ENCODE data around the gene ENPP3. TPM values are rescaled to one million over a fixed set of nuclear protein-coding genes. Genes with fewer than 3 reads are reported as not detected.

ENPP3 gene
- total RNA-seq, 1 experiment from 2014 or later: not detected

- TF ChIP-seq NFATC4 (CRISPR knock-in tag; IDR thresholded peaks at IDR 0.05): no peak
Measured at GRCh38 chr6:131688286-131688685, 51.2 kb downstream of the ENPP3 start (continued).

GRCh38 chr6:131692031-131692430 lies 54.9 kb downstream of the ENPP3 start:
- H3K27ac Mint-ChIP-seq: no peak overlapping the region
- CTCF ChIA-PET: no interaction called here
- peaks cover 27% of the 10 kb centered on the region for H3K27me3 Mint-ChIP-seq (ENCODE audit: low read depth)
- POLR2A ChIA-PET: no interaction called here
- DNase-seq (ENCODE audit: low spot score) (no peak), ATAC-seq (no peak)
- H3K4me1 Mint-ChIP-seq: peaks cover 21% of the 10 kb centered on the region
- TF ChIP-seq, protein P1, sequence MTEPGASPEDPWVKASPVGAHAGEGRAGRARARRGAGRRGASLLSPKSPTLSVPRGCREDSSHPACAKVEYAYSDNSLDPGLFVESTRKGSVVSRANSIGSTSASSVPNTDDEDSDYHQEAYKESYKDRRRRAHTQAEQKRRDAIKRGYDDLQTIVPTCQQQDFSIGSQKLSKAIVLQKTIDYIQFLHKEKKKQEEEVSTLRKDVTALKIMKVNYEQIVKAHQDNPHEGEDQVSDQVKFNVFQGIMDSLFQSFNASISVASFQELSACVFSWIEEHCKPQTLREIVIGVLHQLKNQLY (CRISPR knock-in tag; IDR thresholded peaks at IDR 0.05): no peak
- TF ChIP-seq ESRRA (CRISPR knock-in tag; IDR thresholded peaks at IDR 0.05; ENCODE audit: borderline replicate concordance) (no peak), USF1 (CRISPR knock-in tag; IDR thresholded peaks at IDR 0.05) (no peak), OVOL2 (CRISPR knock-in tag; IDR thresholded peaks at IDR 0.05; ENCODE audit: borderline replicate concordance) (no peak), FOXP4 (CRISPR knock-in tag; IDR thresholded peaks at IDR 0.05) (no peak), HMGA2 (CRISPR knock-in tag; IDR thresholded peaks at IDR 0.05) (no peak), GTF2I (CRISPR knock-in tag; conservative IDR thresholded peaks at IDR 0.05) (no peak), ATF2 (CRISPR knock-in tag; IDR thresholded peaks at IDR 0.05; ENCODE audit: borderline replicate concordance, low read depth) (no peak), ZNF423 (CRISPR knock-in tag; IDR thresholded peaks at IDR 0.05) (no peak), ZBTB21 (CRISPR knock-in tag; IDR thresholded peaks at IDR 0.05; ENCODE audit: borderline replicate concordance) (no peak), GABPB1 (CRISPR knock-in tag; IDR thresholded peaks at IDR 0.05) (no peak), PREB (CRISPR knock-in tag; IDR thresholded peaks at IDR 0.05; ENCODE audit: borderline replicate concordance) (no peak)
- TF ChIP-seq, protein P2, sequence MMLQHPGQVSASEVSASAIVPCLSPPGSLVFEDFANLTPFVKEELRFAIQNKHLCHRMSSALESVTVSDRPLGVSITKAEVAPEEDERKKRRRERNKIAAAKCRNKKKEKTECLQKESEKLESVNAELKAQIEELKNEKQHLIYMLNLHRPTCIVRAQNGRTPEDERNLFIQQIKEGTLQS (CRISPR knock-in tag; conservative IDR thresholded peaks at IDR 0.05): no peak
- TF ChIP-seq, protein P3, sequence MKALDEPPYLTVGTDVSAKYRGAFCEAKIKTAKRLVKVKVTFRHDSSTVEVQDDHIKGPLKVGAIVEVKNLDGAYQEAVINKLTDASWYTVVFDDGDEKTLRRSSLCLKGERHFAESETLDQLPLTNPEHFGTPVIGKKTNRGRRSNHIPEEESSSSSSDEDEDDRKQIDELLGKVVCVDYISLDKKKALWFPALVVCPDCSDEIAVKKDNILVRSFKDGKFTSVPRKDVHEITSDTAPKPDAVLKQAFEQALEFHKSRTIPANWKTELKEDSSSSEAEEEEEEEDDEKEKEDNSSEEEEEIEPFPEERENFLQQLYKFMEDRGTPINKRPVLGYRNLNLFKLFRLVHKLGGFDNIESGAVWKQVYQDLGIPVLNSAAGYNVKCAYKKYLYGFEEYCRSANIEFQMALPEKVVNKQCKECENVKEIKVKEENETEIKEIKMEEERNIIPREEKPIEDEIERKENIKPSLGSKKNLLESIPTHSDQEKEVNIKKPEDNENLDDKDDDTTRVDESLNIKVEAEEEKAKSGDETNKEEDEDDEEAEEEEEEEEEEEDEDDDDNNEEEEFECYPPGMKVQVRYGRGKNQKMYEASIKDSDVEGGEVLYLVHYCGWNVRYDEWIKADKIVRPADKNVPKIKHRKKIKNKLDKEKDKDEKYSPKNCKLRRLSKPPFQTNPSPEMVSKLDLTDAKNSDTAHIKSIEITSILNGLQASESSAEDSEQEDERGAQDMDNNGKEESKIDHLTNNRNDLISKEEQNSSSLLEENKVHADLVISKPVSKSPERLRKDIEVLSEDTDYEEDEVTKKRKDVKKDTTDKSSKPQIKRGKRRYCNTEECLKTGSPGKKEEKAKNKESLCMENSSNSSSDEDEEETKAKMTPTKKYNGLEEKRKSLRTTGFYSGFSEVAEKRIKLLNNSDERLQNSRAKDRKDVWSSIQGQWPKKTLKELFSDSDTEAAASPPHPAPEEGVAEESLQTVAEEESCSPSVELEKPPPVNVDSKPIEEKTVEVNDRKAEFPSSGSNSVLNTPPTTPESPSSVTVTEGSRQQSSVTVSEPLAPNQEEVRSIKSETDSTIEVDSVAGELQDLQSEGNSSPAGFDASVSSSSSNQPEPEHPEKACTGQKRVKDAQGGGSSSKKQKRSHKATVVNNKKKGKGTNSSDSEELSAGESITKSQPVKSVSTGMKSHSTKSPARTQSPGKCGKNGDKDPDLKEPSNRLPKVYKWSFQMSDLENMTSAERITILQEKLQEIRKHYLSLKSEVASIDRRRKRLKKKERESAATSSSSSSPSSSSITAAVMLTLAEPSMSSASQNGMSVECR (CRISPR knock-in tag; IDR thresholded peaks at IDR 0.05; ENCODE audit: borderline replicate concordance): no peak
- TF ChIP-seq, protein P4, sequence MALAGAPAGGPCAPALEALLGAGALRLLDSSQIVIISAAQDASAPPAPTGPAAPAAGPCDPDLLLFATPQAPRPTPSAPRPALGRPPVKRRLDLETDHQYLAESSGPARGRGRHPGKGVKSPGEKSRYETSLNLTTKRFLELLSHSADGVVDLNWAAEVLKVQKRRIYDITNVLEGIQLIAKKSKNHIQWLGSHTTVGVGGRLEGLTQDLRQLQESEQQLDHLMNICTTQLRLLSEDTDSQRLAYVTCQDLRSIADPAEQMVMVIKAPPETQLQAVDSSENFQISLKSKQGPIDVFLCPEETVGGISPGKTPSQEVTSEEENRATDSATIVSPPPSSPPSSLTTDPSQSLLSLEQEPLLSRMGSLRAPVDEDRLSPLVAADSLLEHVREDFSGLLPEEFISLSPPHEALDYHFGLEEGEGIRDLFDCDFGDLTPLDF (CRISPR knock-in tag; IDR thresholded peaks at IDR 0.05): no peak
- no peaks in the 10 kb centered on the region for H3K9me3 Mint-ChIP-seq
- H3K36me3 Mint-ChIP-seq: no peaks in the 10 kb centered on the region
- no peak overlapping the region for H3K4me3 Mint-ChIP-seq

Data from WTC11 (cell line).